ENCODE data around the gene FAM111B. TPM values are rescaled to one million over a fixed set of nuclear protein-coding genes. Genes with fewer than 3 reads are reported as not detected.
"Not testable (repeated sequence)": the region's sequence is repeated elsewhere in the genome, so short reads cannot be mapped to it uniquely, and the experiment has no call there.

The FAM111B gene
- total RNA-seq, 2 donors from 2014 or later, result 7.9 to 27.5 TPM

DNA sequence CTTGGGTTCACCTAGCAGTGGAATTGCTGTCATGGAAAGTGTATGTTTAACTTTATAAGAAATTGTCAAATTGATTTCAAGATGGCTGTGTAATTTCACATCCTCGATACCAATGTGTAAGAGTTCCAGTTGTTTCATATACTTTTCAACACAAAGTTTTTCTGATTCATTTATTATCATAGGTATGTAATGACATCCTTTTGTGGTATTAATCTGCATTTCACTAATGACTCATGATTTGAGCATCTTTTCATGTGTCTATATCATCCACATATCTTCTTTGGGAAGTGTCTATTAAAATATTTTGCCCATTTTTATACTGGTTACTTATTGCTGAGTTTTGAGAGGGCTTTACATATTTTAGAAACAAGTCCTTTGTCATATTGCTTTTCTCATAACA lies 38.0 kb upstream of the FAM111B start:
- no peak overlapping the region for H3K4me3 ChIP-seq
- TF ChIP-seq, protein P1, sequence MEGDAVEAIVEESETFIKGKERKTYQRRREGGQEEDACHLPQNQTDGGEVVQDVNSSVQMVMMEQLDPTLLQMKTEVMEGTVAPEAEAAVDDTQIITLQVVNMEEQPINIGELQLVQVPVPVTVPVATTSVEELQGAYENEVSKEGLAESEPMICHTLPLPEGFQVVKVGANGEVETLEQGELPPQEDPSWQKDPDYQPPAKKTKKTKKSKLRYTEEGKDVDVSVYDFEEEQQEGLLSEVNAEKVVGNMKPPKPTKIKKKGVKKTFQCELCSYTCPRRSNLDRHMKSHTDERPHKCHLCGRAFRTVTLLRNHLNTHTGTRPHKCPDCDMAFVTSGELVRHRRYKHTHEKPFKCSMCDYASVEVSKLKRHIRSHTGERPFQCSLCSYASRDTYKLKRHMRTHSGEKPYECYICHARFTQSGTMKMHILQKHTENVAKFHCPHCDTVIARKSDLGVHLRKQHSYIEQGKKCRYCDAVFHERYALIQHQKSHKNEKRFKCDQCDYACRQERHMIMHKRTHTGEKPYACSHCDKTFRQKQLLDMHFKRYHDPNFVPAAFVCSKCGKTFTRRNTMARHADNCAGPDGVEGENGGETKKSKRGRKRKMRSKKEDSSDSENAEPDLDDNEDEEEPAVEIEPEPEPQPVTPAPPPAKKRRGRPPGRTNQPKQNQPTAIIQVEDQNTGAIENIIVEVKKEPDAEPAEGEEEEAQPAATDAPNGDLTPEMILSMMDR (IDR thresholded peaks at IDR 0.05), result no peak
- H3K36me3 ChIP-seq, result no peaks in the 10 kb centered on the region
- H3K27ac ChIP-seq, result no peak overlapping the region
- DNase-seq, result no peak
- intact Hi-C loops (cut with DNase I), result no loop called here
- no peaks in the 10 kb centered on the region for H3K27me3 ChIP-seq
- no peaks in the 10 kb centered on the region for H3K9me3 ChIP-seq
- no peaks in the 10 kb centered on the region for H3K4me1 ChIP-seq
- H3K9ac ChIP-seq (ENCODE audit: low read depth in 2 of 2, low read length in 2 of 2), result no peak overlapping the region

DNA sequence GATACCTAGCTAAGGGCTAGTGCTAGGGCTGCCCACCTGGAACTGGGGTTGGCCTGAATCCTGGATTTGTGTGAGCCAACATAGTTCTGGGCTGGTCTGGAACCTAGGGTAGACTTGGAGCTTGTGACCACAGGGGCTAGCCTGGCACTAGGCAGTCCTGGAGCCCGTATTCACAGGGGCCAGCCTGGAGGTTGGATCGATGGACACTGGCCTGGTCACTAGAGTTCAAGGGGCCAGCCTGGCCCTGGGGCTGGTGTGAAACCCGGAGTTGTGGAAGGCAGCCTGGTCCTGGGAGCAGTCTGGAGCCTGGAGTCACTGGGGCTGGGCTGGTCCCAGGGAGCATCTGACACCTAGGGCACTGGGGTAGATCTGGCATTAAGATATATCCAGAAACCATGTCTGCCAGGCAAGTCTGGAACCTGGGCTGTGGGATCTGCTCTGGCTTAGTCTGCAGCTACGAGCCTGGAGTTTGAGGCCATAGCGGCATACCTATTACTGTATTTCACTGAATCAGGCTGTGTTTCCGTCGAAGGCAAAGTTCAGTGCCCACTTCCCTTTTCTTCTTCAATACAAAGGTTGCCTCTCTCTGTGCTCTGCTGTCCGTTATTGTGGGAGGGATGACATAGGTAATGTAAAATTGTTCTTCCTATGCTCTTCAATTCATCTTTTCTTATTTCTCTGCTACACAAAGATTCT lies 30.0 kb upstream of the FAM111B start:
- Histone ChIP-seq H3K9me3 (no peaks in the 10 kb centered on the region), H3K9ac (ENCODE audit: low read depth in 2 of 2, low read length in 2 of 2) (no peak overlapping the region), H3K4me3 (no peak overlapping the region), H3K4me1 (no peaks in the 10 kb centered on the region), H3K27ac (no peak overlapping the region), H3K27me3 (no peaks in the 10 kb centered on the region), H3K36me3 (no peaks in the 10 kb centered on the region)
- intact Hi-C loops (cut with DNase I), result no loop called here
- TF ChIP-seq, protein P1 (IDR thresholded peaks at IDR 0.05), result no peak
- DNase-seq, result no peak

DNA sequence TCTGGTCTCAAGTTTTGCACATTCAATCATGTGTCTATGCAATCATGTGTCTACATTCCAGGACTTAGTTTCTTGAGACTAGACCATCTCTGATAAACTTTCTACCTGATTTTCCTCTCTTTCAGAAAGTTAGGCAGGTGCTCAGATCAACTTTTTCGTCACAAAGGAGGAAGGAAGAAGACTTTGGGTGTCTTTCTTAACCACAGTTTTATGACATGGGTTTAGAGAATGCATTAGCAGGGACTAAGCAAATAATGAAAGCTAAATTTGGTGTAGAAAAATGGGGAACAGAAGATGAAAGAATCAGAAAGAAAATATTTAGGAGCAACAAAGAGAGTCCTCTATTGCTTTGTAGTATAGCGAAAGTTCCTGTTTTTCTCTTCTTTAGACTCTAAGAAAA lies 28.6 kb upstream of the FAM111B start:
- intact Hi-C loops (cut with DNase I), result no loop called here
- DNase-seq, result no peak
- Histone ChIP-seq H3K36me3 (no peaks in the 10 kb centered on the region), H3K9ac (ENCODE audit: low read depth in 2 of 2, low read length in 2 of 2) (no peak overlapping the region), H3K4me3 (no peak overlapping the region), H3K4me1 (no peaks in the 10 kb centered on the region), H3K9me3 (no peaks in the 10 kb centered on the region), H3K27ac (no peak overlapping the region), H3K27me3 (no peaks in the 10 kb centered on the region)
- TF ChIP-seq, protein P1 (IDR thresholded peaks at IDR 0.05), result no peak

DNA sequence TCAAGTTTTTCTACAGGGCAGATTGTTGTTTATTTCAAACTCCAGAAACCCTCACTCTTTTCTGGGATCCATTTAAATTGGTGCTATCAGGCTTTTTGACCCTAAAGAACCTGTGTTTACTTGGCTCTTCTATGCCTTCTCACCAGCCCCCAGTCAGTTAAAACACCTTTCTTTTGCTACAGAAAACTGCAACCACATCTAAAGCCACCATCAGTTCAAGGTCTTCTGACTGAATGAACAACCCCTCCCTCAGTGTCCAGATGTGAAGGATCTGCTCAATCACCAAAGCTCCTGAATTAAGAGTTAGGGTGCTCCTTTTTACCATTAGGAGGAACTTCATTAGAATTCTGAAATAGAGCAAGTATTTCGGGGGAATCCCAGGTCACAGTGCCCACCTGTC lies 28.0 kb upstream of the FAM111B start:
- no peak for DNase-seq

DNA sequence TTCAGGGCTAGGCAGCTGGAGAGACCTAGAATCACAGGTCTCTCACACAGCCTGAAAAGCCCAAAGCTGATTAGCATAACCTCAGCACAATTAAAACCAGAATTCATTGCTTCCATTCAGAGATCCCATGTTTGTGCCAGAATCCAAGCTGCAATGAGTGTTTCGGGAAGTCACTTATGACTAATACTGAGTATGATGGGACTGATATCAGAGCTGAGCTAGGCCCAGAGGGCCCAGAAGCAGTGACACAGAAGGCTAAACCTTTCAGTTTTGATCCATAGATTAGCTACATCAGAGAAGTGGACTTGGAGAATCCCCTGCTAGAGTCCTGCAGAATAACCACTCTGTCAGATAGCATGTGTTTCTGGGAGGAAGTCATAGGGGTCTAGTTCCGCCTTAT lies 26.6 kb upstream of the FAM111B start:
- H3K4me1 ChIP-seq; H3K36me3 ChIP-seq; H3K9me3 ChIP-seq; H3K9ac ChIP-seq (ENCODE audit: low read depth in 2 of 2, low read length in 2 of 2); DNase-seq; H3K4me3 ChIP-seq; H3K27me3 ChIP-seq; H3K27ac ChIP-seq; intact Hi-C loops (cut with DNase I): not testable (repeated sequence)

More for the DNA sequence above, 28.0 kb upstream of the FAM111B start:
- Histone ChIP-seq H3K4me3 (no peak overlapping the region), H3K9me3 (no peaks in the 10 kb centered on the region), H3K4me1 (no peaks in the 10 kb centered on the region), H3K27me3 (no peaks in the 10 kb centered on the region), H3K36me3 (no peaks in the 10 kb centered on the region), H3K9ac (ENCODE audit: low read depth in 2 of 2, low read length in 2 of 2) (no peak overlapping the region), H3K27ac (no peak overlapping the region)
- intact Hi-C loops (cut with DNase I), result no loop called here
- TF ChIP-seq, protein P1 (IDR thresholded peaks at IDR 0.05), result no peak

DNA sequence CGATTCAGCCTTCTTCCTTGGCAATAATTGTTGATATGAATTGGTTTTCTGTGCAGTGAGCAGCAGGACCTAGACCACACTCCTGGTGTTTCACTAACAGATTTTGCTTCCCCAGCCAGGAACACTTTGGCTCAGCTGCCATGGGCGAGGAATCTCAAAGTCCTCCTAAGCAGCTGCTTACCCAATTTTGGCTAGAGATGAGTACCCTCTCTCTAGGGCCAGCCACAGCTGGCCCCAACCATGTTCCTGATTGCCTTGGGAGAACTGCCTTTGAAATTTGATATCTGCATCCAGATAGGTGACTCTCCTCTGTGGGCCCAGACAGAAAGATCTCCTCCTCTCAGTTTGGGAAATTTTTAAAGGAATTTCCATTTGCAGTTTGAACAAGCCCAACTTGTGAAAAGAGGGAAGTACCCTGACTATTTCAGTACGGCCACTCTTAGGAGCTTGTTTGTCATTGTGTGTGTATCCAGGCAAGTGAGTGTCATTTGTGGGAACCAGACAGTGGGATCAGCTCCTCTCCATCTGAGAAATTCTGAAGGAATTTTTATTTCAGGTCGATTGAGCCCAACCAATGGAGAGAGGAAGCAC lies 25.5 kb upstream of the FAM111B start:
- DNase-seq; H3K36me3 ChIP-seq; intact Hi-C loops (cut with DNase I): not testable (repeated sequence)

DNA sequence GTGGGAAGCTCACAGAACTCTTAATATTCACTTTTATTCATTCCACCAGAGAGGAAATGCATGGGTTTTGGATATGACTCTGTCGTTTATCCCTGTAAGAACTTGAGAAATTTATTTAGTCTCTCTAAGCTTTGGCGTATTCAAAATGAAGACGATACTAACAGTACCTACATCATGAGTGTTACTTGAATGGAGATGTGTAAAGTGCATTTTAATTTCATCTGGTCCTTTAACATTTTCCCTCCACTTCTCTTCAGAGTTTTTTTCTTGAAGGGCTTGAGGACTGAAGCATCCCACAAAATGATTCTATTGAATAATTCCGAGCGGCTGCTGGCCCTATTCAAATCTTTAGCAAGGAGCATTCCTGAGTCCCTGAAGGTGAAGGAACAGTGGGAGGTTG lies 21.0 kb upstream of the FAM111B start, which contains the start of gene GLYATL1B:
TSS of gene GLYATL1B (plus strand) at position 301 of the 400 bp plus-strand sequence. CDS start at position 301, 0 bp downstream.
- DNase-seq; H3K9ac ChIP-seq (ENCODE audit: low read depth in 2 of 2, low read length in 2 of 2); intact Hi-C loops (cut with DNase I); H3K4me1 ChIP-seq; H3K36me3 ChIP-seq; H3K4me3 ChIP-seq; H3K9me3 ChIP-seq; H3K27me3 ChIP-seq; H3K27ac ChIP-seq: not testable (repeated sequence)

More for the DNA sequence above, 25.5 kb upstream of the FAM111B start:
- not testable (repeated sequence) for H3K9me3 ChIP-seq; H3K27ac ChIP-seq; H3K27me3 ChIP-seq; H3K9ac ChIP-seq (ENCODE audit: low read depth in 2 of 2, low read length in 2 of 2); H3K4me1 ChIP-seq; H3K4me3 ChIP-seq
